ENCODE data around the gene RETN.

The RETN gene

GRCh38 chr19:7716762-7717161 lies 47.9 kb downstream of the RETN start:
- ATAC-seq (ENCODE audit: low read depth) (no peak), DNase-seq (ENCODE audit: low spot score) (no peak)
- Histone ChIP-seq H3K36me3 (ENCODE audit: low read depth) (no peaks in the 10 kb centered on the region), H3K27me3 (ENCODE audit: insufficient read depth, poor library complexity, severe bottlenecking) (no peaks in the 10 kb centered on the region), H3K4me3 (ENCODE audit: severe bottlenecking) (no peak overlapping the region), H3K9me3 (ENCODE audit: severe bottlenecking) (no peaks in the 10 kb centered on the region), H3K27ac (ENCODE audit: poor library complexity, severe bottlenecking) (no peak overlapping the region), H3K4me1 (ENCODE audit: insufficient read depth, poor library complexity, severe bottlenecking) (no peaks in the 10 kb centered on the region)
- TF ChIP-seq, protein P1, sequence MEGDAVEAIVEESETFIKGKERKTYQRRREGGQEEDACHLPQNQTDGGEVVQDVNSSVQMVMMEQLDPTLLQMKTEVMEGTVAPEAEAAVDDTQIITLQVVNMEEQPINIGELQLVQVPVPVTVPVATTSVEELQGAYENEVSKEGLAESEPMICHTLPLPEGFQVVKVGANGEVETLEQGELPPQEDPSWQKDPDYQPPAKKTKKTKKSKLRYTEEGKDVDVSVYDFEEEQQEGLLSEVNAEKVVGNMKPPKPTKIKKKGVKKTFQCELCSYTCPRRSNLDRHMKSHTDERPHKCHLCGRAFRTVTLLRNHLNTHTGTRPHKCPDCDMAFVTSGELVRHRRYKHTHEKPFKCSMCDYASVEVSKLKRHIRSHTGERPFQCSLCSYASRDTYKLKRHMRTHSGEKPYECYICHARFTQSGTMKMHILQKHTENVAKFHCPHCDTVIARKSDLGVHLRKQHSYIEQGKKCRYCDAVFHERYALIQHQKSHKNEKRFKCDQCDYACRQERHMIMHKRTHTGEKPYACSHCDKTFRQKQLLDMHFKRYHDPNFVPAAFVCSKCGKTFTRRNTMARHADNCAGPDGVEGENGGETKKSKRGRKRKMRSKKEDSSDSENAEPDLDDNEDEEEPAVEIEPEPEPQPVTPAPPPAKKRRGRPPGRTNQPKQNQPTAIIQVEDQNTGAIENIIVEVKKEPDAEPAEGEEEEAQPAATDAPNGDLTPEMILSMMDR (IDR thresholded peaks at IDR 0.05; ENCODE audit: poor library complexity, severe bottlenecking): no peak

DNA sequence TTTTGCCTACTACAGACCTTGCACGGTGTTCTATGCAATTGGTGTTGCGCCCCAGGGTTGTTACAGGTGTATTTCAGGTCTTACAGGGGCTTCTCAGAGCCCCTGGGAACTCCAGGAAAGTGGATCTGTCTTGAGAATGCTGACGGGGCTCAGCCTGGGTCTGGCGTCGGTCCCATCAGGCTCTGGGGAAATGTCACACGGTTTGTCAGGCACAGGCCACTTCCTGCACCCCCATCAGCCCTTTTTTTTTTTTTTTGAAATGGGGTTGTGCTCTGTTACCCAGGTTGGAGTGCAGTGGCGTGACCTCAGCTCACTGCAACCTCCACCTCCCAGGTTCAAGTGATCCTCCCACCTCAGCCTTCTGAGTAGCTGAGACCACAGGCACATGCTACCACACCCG lies 49.8 kb downstream of the RETN start:
- Histone ChIP-seq H3K9me3 (ENCODE audit: severe bottlenecking) (no peaks in the 10 kb centered on the region), H3K27me3 (ENCODE audit: insufficient read depth, poor library complexity, severe bottlenecking) (no peaks in the 10 kb centered on the region), H3K27ac (ENCODE audit: poor library complexity, severe bottlenecking) (no peak overlapping the region), H3K4me1 (ENCODE audit: insufficient read depth, poor library complexity, severe bottlenecking) (no peaks in the 10 kb centered on the region), H3K36me3 (ENCODE audit: low read depth) (no peaks in the 10 kb centered on the region), H3K4me3 (ENCODE audit: severe bottlenecking) (no peak overlapping the region)
- DNase-seq (ENCODE audit: low spot score) (no peak), ATAC-seq (ENCODE audit: low read depth) (no peak)
- TF ChIP-seq, protein P1 (IDR thresholded peaks at IDR 0.05; ENCODE audit: poor library complexity, severe bottlenecking): no peak
